Head of caudate nucleus (tissue), 42 donors: ENCODE results near the gene PAQR5.

Experiments used
- DNase-seq, 42 donors: peaks; one replicate each; pipeline versions ENCODE4 v3.0.0 to v3.0.0-alpha.2; 2020 to 2021; ENCODE audit warnings: mixed read lengths in 7 of 42
- intact Hi-C: fragments of 100-400 bp; cut with DNase I; formaldehyde crosslinking; loops from one replicate; pipeline ENCODE4 v1.15.0; 2022

Gene PAQR5

GRCh38 chr15:69298697-69299441, at the start of gene PAQR5:
Gene PAQR5 (plus strand): TSS chr15:69298912. CDS start chr15:69360081, 61,169 bp downstream.
- DNase-seq = peak in 2 of 42 donors; percentile 25 to 29
- intact Hi-C loops = no loop called here

GRCh38 chr15:69253156-69253555, 45.6 kb upstream of the PAQR5 start:
- DNase-seq = peak in 38 of 42 donors; percentile 10 to 80 (median 39)
- intact Hi-C loops = no loop called here

DNA sequence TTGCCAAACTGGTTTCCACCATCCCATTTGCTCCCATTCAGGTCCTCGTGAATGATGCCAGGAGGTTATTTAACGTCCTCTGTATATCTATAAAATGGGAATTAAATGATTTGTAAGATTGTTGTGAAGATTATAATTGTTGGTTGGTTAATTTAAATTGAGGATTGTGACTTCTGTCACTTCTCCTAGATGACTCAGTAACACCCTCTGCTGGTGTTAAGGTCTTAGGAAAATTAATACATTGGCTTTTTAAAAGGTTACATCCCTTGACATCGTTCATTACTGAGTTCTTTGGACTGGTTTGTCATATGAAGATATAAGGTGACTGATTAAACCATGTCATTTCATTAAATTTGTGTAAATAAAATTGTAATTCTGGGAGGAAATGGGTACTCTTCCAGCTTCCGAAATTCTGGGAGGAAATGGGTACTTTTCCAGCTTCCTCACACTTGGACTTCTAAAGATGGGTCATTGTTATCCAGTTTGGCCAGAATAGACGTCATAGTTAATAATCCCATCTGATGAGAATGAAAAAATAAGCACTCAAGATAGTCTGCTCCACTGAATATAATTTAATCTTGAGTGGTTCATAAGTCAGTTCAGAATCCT, 33.3 kb upstream of the PAQR5 start:
- DNase-seq = peak in 2 of 42 donors; percentile 14 to 22
- intact Hi-C loops = loop anchor here (10.0 kb wide), 1 partner anchor 201 kb away; no protein-coding TSS in a partner anchor

DNA sequence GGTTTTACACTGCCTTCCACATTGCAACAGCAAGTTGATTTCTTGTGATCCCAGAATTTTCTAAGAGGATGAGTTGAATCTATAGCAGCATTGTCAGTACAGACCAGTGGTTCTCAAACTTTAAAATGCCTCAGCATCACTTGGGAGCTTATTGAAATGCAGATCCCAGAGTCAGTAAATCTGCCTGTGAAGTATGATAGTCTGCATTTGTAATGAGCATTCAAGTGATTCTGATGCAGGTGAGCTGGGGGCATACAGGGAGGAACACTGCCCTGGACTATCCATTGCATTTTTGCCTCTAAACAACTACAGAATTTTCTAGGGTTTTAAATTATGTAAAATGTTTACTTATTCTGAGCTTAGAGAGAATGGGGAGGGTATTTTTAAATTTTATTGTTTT, 27.5 kb upstream of the PAQR5 start:
- DNase-seq = no peak
- intact Hi-C loops = no loop called here

- DNase-seq = no peak
- intact Hi-C loops = no loop called here
Observed at GRCh38 chr15:69272139-69272538, 26.6 kb upstream of the PAQR5 start.

DNA sequence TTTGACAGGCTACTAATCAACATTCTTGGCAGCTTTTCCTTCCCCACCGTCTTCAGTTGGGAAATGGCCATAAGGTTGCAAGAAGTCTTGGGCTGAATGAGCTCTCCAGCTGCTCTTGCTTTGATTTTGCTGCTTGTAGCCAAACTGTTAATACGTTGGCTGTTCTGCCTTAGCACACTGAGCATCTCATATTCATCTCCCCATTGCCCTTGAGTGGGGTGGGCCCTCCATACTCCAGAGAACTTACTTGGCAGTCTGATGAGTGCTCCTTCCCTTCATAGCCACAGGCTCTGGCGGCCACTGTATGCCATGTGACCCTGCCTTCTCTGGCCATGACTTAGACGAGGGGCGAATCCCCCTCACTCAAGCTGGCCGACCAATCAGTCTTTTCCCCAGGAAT, 25.8 kb upstream of the PAQR5 start:
- intact Hi-C loops = no loop called here
- no peak for DNase-seq

GRCh38 chr15:69275074-69275670, 23.5 kb upstream of the PAQR5 start:
- intact Hi-C loops = no loop called here
- no peak for DNase-seq

GRCh38 chr15:69275933-69276560, 22.7 kb upstream of the PAQR5 start:
- intact Hi-C loops = no loop called here
- DNase-seq = no peak

DNA sequence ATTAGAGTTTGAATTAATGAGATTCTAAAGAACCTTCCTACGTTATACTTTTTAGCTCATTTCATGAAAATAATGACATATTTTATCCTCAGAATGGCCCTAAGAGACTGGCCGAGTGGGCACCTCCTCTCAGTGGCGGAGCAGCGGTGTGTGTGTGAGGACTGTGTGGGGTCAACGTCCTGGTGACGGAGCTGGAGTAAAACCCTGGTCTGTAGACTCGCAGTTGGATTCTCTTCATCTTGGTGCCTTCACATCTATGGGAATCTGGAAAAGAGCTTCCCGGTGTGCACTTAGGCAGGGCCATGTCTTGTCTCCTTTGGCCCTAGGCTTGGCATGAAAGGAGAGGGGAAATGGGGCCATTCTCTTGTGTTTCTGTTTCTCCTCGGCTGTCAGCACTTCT, 21.4 kb upstream of the PAQR5 start:
- no peak for DNase-seq
- intact Hi-C loops = no loop called here

DNA sequence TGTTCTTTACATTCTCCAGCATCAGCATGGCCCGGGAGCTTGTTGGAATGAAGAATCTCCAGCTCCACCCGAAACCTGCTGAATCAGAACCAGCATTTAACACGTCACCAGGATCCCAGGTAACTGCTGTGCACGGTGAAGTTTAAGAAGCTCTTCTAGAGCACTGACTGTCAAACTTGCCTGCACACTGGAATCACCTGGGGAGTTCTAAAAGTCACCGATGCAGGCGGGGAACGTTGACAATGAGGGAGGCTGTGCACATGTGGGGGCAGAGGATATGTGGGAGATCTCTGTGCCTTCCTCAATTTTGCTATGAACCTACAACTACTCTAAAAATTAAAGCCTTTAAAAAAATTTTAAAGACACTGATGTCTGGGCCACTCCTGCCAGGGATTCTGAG, 19.1 kb upstream of the PAQR5 start:
- peak in 36 of 42 donors; percentile 15 to 84 (median 52) for DNase-seq
- intact Hi-C loops = no loop called here

DNA sequence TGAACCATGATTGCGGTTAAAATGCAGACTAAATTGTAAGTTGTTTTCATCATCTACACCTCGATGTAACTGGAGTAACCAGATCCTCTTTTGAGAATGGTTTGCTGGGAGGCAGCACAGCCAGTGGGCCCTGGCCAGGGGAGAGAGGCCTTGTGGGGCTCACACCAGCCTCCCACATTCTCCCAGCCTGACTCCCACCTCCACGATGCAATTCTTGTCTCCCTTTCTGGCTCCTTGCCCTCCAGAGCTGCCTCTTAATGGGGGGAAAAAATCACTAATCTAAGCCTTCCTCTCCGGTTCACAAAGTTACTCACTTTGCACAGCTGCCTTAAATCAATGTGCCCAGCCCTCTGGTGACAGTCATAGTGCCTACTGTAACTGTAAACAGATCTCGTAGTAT, 17.9 kb upstream of the PAQR5 start:
- intact Hi-C loops = no loop called here
- DNase-seq = no peak

- intact Hi-C loops = no loop called here
Observed at GRCh38 chr15:69282104-69282743, 16.5 kb upstream of the PAQR5 start.

DNA sequence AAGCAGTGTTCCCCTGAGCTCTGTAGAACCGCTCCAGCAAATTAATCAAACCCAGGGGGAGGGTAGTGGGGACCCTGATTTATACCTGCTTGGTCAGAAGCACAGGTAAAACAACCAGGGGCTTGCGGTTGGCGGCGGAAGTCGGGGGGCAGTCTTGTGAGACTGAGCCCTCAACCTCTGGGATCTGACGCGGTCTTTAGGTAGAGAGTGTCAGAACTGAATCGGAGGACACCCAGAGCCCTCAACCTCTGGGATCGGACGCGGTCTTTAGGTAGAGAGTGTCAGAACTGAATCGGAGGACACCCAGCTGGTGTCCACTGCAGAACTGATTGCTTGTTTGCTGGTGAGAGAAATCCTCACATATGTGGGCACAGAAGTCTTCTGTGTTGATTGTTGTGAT, 12.9 kb upstream of the PAQR5 start:
- DNase-seq = no peak
- intact Hi-C loops = no loop called here

More at GRCh38 chr15:69282104-69282743, 16.5 kb upstream of the PAQR5 start:
- DNase-seq = no peak

- DNase-seq = no peak
- intact Hi-C loops = no loop called here
Observed at GRCh38 chr15:69288011-69288410, 10.7 kb upstream of the PAQR5 start.

DNA sequence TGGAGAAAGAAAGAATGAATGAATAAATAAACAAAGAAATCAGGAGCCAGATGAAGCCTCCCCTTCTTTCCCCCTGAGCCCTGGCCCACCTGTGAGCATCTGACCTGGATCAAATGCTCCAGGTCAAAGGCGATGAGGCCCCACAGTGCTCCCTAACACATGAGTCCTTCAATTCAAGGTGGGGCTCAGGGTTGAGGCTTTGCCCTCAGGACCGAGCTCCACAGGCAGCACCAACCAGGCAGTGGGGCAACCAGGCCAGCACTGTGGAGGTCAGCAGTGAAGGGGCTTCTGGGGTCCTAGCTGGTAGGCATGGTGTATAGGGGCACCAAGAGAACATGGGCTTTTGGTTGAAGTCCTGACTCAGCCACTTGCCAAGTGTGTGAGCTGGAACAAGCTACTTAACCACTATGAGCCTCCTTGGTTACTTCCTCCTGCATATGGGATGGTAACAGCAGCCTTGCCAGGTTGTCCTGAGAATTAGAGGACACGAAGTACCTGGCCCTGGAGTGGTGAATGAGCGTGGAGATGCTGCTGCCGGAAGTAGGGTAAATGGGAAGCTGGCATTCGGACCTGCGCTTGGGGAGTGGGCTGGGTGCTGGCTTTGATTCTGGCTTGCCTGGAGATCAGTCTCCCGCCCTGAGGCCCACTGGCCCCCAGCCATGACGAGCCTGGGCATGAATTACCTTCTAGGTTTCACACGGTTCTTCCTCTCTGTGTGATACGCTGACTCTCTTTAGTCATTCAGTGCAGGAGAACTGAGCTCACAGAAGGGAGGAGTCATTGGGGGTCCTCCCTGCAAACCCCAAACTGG, 10.0 kb upstream of the PAQR5 start:
- no peak for DNase-seq
- intact Hi-C loops = no loop called here

DNA sequence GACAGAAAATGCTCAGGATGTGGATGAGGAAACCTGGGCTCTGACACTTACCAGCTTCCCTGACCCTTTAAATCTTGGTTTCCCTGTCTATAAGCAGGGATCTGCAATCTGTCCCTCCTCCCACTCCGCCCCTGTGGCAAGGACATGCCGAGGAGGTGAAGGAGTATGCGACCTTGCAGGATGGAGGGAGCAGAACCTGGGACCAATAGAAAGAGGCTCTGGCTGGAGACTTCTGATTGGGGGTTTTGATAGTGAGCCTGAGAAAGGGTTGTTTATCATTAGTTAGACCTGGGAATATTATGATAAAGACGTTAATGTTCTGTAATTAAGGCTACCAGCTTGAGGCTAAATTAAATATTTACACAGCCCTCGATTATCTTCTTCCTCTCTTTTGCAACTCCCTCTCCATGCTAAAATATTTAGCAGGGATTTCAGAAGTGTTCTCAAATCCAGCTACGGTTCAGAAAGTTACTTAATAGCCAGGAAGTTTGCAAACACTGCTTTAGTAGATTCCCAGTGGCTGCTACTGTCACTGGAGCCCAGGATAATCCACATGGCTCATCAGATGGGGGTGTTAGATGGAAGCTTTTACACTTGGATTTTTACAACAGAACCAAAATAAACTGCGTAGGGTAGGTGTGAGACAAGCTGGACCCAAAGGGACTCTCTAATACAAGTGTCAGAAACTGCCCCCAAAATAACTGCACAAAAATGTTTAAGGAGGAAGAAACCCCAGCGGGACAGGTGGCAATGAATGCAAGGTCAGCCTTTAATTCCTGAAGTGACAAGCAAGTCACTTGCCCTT, 9.2 kb upstream of the PAQR5 start:
- intact Hi-C loops = no loop called here

GRCh38 chr15:69290346-69291164, 8.2 kb upstream of the PAQR5 start:
- peak in 1 of 42 donors; percentile 26 for DNase-seq
- intact Hi-C loops = no loop called here

More for the DNA sequence above, 9.2 kb upstream of the PAQR5 start:
- no peak for DNase-seq
